HCT116 (cell line): ENCODE results near the gene GPR12.

ENCODE experiments used
- CTCF ChIP-seq, 3 experiments: fragments of 200-600 bp in 1 of 3; sonication (generic) in 1 of 3; IDR thresholded peaks in 2 of 3; conservative IDR thresholded peaks in 1 of 3; 2 replicates each; pipeline ENCODE4 v1.5.1; 2012 to 2017; ENCODE audit warnings: low read depth in 2 of 3, low read length in 2 of 3, antibody characterized with exemption in 1 of 3, borderline replicate concordance in 1 of 3, control low read depth in 1 of 3, mild to moderate bottlenecking in 1 of 3, mixed read lengths in 1 of 3, mixed run types in 1 of 3, moderate library complexity in 1 of 3; ENCODE audit not compliant: insufficient read depth in 1 of 3
- EZH2 ChIP-seq: fragments of 200-600 bp; sonication (generic); IDR thresholded peaks from 2 replicates; pipeline ENCODE4 v1.6.1; 2017; ENCODE audit warnings: antibody characterized with exemption, mixed run types
- MAX ChIP-seq: IDR thresholded peaks from 2 replicates; pipeline ENCODE4 v1.6.1; 2012
- POLR2A ChIP-seq: IDR thresholded peaks from 2 replicates; pipeline ENCODE4 v1.7.0; 2011; ENCODE audit warnings: borderline replicate concordance; ENCODE audit not compliant: insufficient read depth, insufficient read length; ENCODE audit errors: extremely low read depth
- POLR2AphosphoS5 ChIP-seq: IDR thresholded peaks from 2 replicates; pipeline ENCODE4 v1.6.1; 2011; ENCODE audit warnings: mild to moderate bottlenecking, low read depth, low read length, moderate library complexity
- REST ChIP-seq: IDR thresholded peaks from 2 replicates; pipeline ENCODE4 v1.6.1; 2012; ENCODE audit warnings: low read depth

GRCh38 chr13:26718872-26719271, 41.7 kb downstream of the GPR12 start:
- TF ChIP-seq CTCF (IDR thresholded peaks at IDR 0.05 in 2 of 3, conservative IDR thresholded peaks at IDR 0.05 in 1 of 3; ENCODE audit: borderline replicate concordance in 1 of 3, insufficient read depth in 1 of 3, low read depth in 2 of 3, low read length in 2 of 3) = no peak
- no peak for TF ChIP-seq POLR2AphosphoS5
- TF ChIP-seq REST = no peak
- no peak for TF ChIP-seq POLR2A
- TF ChIP-seq EZH2 = no peak
- TF ChIP-seq MAX = no peak
